Neuronal stem cell (in vitro differentiated cells): ENCODE results near the gene RBM6.

Experiments used
- DNase-seq: peaks from one replicate; pipeline ENCODE4 v3.0.0-alpha.2; 2013; ENCODE audit warnings: low spot score
- H2AFZ ChIP-seq: one replicate; pipeline ENCODE4 v1.6.1; 2013; ENCODE audit warnings: mild to moderate bottlenecking, low read length, inconsistent platforms
- H2AK5ac ChIP-seq: 2 replicates; pipeline ENCODE4 v1.6.1; 2013; ENCODE audit warnings: low read depth, mild to moderate bottlenecking, inconsistent platforms, low read length, moderate library complexity, mixed read lengths
- H2BK120ac ChIP-seq: 2 replicates; pipeline ENCODE4 v1.6.1; 2013; ENCODE audit warnings: low read depth, mild to moderate bottlenecking, inconsistent platforms, low read length, moderate library complexity, mixed read lengths
- H2BK12ac ChIP-seq: one replicate; pipeline ENCODE4 v1.6.1; 2013; ENCODE audit warnings: low read length, inconsistent platforms
- H2BK15ac ChIP-seq: 2 replicates; pipeline ENCODE4 v1.6.1; 2013; ENCODE audit warnings: mild to moderate bottlenecking, low read length, inconsistent platforms, mixed read lengths
- H2BK5ac ChIP-seq: one replicate; pipeline ENCODE4 v1.6.1; 2013; ENCODE audit warnings: inconsistent platforms, mild to moderate bottlenecking, low read length, moderate library complexity
- H3K14ac ChIP-seq: one replicate; pipeline ENCODE4 v1.6.1; 2013; ENCODE audit warnings: low read length, inconsistent platforms
- H3K18ac ChIP-seq: 2 replicates; pipeline ENCODE4 v1.6.1; 2013; ENCODE audit warnings: low read length, inconsistent platforms
- H3K23ac ChIP-seq: 2 replicates; pipeline ENCODE4 v1.6.1; 2013; ENCODE audit warnings: low read depth, mild to moderate bottlenecking, mixed read lengths, low read length, inconsistent platforms; ENCODE audit not compliant: poor library complexity
- H3K27ac ChIP-seq: replicated peaks from 3 replicates; pipeline ENCODE4 v1.5.1; 2013; ENCODE audit warnings: low read length, inconsistent platforms
- H3K27me3 ChIP-seq, 3 experiments: 2 replicates each; pipeline ENCODE4 v1.6.1; 2013; ENCODE audit warnings: low read length in 3 of 3, mild to moderate bottlenecking in 2 of 3, inconsistent platforms in 1 of 3, low read depth in 1 of 3, mixed read lengths in 1 of 3, moderate library complexity in 1 of 3; ENCODE audit not compliant: control insufficient read depth in 3 of 3, insufficient read depth in 3 of 3
- H3K36me3 ChIP-seq, 2 donors: replicated peaks in 1 of 2; 2 replicates each; pipeline ENCODE4 v1.6.1; 2013; ENCODE audit warnings: low read length in 2 of 2; ENCODE audit not compliant: control insufficient read depth in 2 of 2, insufficient read depth in 2 of 2
- H3K4ac ChIP-seq: 2 replicates; pipeline ENCODE4 v1.6.1; 2013; ENCODE audit warnings: inconsistent platforms, mild to moderate bottlenecking, low read length, moderate library complexity
- H3K4me1 ChIP-seq, 2 donors: 1 replicate in 1 of 2; 2 replicates in 1 of 2; pipeline ENCODE4 v1.6.1; 2013; ENCODE audit warnings: low read length in 2 of 2, low read depth in 1 of 2; ENCODE audit not compliant: control insufficient read depth in 2 of 2, insufficient read depth in 1 of 2
- H3K4me2 ChIP-seq: one replicate; pipeline ENCODE4 v1.6.1; 2013; ENCODE audit warnings: mild to moderate bottlenecking, low read length, inconsistent platforms; ENCODE audit not compliant: insufficient read depth, poor library complexity, severe bottlenecking
- H3K4me3 ChIP-seq, 2 donors: 2 replicates each; pipeline ENCODE4 v1.5.1; 2013; ENCODE audit warnings: low read length in 2 of 2, mild to moderate bottlenecking in 2 of 2, inconsistent platforms in 1 of 2, moderate library complexity in 1 of 2
- H3K79me1 ChIP-seq: one replicate; pipeline ENCODE4 v1.6.1; 2013; ENCODE audit warnings: low read depth, mild to moderate bottlenecking, inconsistent platforms, low read length, moderate library complexity
- H3K9ac ChIP-seq: one replicate; pipeline ENCODE4 v1.6.1; 2013; ENCODE audit warnings: mild to moderate bottlenecking, low read depth, low read length, inconsistent platforms; ENCODE audit not compliant: poor library complexity
- H3K9me3 ChIP-seq, 2 donors: replicated peaks in 1 of 2; 2 replicates each; pipeline versions ENCODE3 to v1.6.1; 2013; ENCODE audit warnings: low read length in 2 of 2, mild to moderate bottlenecking in 2 of 2, inconsistent platforms in 1 of 2, low read depth in 1 of 2, mixed read lengths in 1 of 2, moderate library complexity in 1 of 2; ENCODE audit not compliant: control insufficient read depth in 2 of 2, insufficient read depth in 1 of 2
- H4K8ac ChIP-seq: one replicate; pipeline ENCODE4 v1.6.1; 2013; ENCODE audit warnings: low read depth, mild to moderate bottlenecking, inconsistent platforms, low read length, moderate library complexity
- H4K91ac ChIP-seq: one replicate; pipeline ENCODE4 v1.6.1; 2013; ENCODE audit warnings: low read length, low read depth, mild to moderate bottlenecking, inconsistent platforms; ENCODE audit not compliant: poor library complexity
- WGBS, 2 donors: extraction: QIAGEN DNeasy Blood & Tissue Kit; methylation state at CpG; one replicate each; pipeline ENCODE4 v1.1.7; 2013; ENCODE audit warnings: missing lambda C conversion rate in 2 of 2, mixed read lengths in 1 of 2; ENCODE audit not compliant: insufficient read length in 2 of 2, insufficient replicate concordance in 1 of 2; ENCODE audit errors: extremely low coverage in 2 of 2; 5-methylcytosine and 5-hydroxymethylcytosine counted together

The RBM6 gene

GRCh38 chr3:49997862-49998261 is 57.9 kb downstream of the RBM6 start:
- H3K4ac ChIP-seq: no peak overlapping the region
- H4K91ac ChIP-seq: no peak overlapping the region
- H3K4me1 ChIP-seq: no peaks in the 10 kb centered on the region
- no peak overlapping the region for H3K27ac ChIP-seq
- H2AFZ ChIP-seq: no peak overlapping the region
- H2BK120ac ChIP-seq: no peak overlapping the region
- H3K4me3 ChIP-seq: no peak overlapping the region
- no CpG with 5 or more reads among the region's 1 CpG for WGBS, 2 donors
- H3K18ac ChIP-seq: no peak overlapping the region
- H3K9ac ChIP-seq: no peak overlapping the region
- H2BK15ac ChIP-seq: no peak overlapping the region
- H3K9me3 ChIP-seq: no peaks in the 10 kb centered on the region
- no peaks in the 10 kb centered on the region for H3K27me3 ChIP-seq
- H4K8ac ChIP-seq: no peak overlapping the region
- no peak overlapping the region for H3K23ac ChIP-seq
- H3K4me2 ChIP-seq: no peak overlapping the region
- no peak overlapping the region for H2AK5ac ChIP-seq
- no peak overlapping the region for H2BK12ac ChIP-seq
- no peak for DNase-seq
- H3K14ac ChIP-seq: no peak overlapping the region
- H3K79me1 ChIP-seq: no peaks in the 10 kb centered on the region
- no peak overlapping the region for H2BK5ac ChIP-seq
- peaks cover 3 to 75% of the 10 kb centered on the region in 2 donors for H3K36me3 ChIP-seq

GRCh38 chr3:49998326-49998725 is 58.4 kb downstream of the RBM6 start:
- no peak overlapping the region for H2BK5ac ChIP-seq
- no peak for DNase-seq
- H3K27ac ChIP-seq: no peak overlapping the region
- H3K4me2 ChIP-seq: no peak overlapping the region
- H3K23ac ChIP-seq: no peak overlapping the region
- no peak overlapping the region for H2BK120ac ChIP-seq
- peaks cover 1 to 3% of the 10 kb centered on the region in 2 donors for H3K4me1 ChIP-seq
- no peak overlapping the region for H3K18ac ChIP-seq
- H2BK15ac ChIP-seq: no peak overlapping the region
- H3K27me3 ChIP-seq: no peaks in the 10 kb centered on the region
- no peak overlapping the region for H3K14ac ChIP-seq
- H3K9ac ChIP-seq: no peak overlapping the region
- no peak overlapping the region for H3K4me3 ChIP-seq
- H3K79me1 ChIP-seq: no peaks in the 10 kb centered on the region
- H3K9me3 ChIP-seq: no peaks in the 10 kb centered on the region
- no peak overlapping the region for H4K8ac ChIP-seq
- no CpG with 5 or more reads among the region's 2 CpGs for WGBS, 2 donors
- peaks cover 3 to 74% of the 10 kb centered on the region in 2 donors for H3K36me3 ChIP-seq
- no peak overlapping the region for H2AFZ ChIP-seq
- no peak overlapping the region for H2BK12ac ChIP-seq
- no peak overlapping the region for H3K4ac ChIP-seq
- H4K91ac ChIP-seq: no peak overlapping the region
- H2AK5ac ChIP-seq: no peak overlapping the region

GRCh38 chr3:50001511-50001910 is 61.6 kb downstream of the RBM6 start:
- Histone ChIP-seq H3K4me3 (no peak overlapping the region), H3K79me1 (peaks cover 2% of the 10 kb centered on the region), H2BK12ac (no peak overlapping the region), H3K9me3 (no peaks in the 10 kb centered on the region), H3K27me3 (no peaks in the 10 kb centered on the region), H3K18ac (no peak overlapping the region), H2BK5ac (no peak overlapping the region), H2BK120ac (no peak overlapping the region), H3K4ac (no peak overlapping the region), H3K9ac (no peak overlapping the region), H3K23ac (no peak overlapping the region), H4K91ac (no peak overlapping the region), H2BK15ac (no peak overlapping the region), H3K14ac (no peak overlapping the region), H3K4me1 (peaks cover 7 to 8% of the 10 kb centered on the region in 2 donors), H3K36me3 (peaks cover 4 to 72% of the 10 kb centered on the region in 2 donors), H2AFZ (no peak overlapping the region), H4K8ac (no peak overlapping the region), H3K27ac (no peak overlapping the region), H3K4me2 (no peak overlapping the region), H2AK5ac (no peak overlapping the region)
- DNase-seq: no peak
- no CpG with 5 or more reads among the region's 3 CpGs for WGBS, 2 donors

GRCh38 chr3:50003216-50003615 is 63.3 kb downstream of the RBM6 start:
- DNase-seq: no peak
- Histone ChIP-seq H3K4ac (no peak overlapping the region), H3K4me3 (no peak overlapping the region)

More at GRCh38 chr3:50003216-50003615, 63.3 kb downstream of the RBM6 start:
- no peaks in the 10 kb centered on the region for H3K27me3 ChIP-seq
- no peak overlapping the region for H2BK12ac ChIP-seq
- H2AK5ac ChIP-seq: no peak overlapping the region
- no peak overlapping the region for H2BK5ac ChIP-seq
- no peak overlapping the region for H2BK15ac ChIP-seq
- H3K4me2 ChIP-seq: no peak overlapping the region
- peaks cover 2% of the 10 kb centered on the region for H3K79me1 ChIP-seq
- H3K18ac ChIP-seq: no peak overlapping the region
- H3K14ac ChIP-seq: no peak overlapping the region
- no peaks in the 10 kb centered on the region for H3K9me3 ChIP-seq
- H2BK120ac ChIP-seq: no peak overlapping the region
- no peak overlapping the region for H3K9ac ChIP-seq
- no peak overlapping the region for H4K8ac ChIP-seq
- H3K23ac ChIP-seq: no peak overlapping the region
- no peak overlapping the region for H2AFZ ChIP-seq
- H3K4me1 ChIP-seq: peaks cover 7 to 8% of the 10 kb centered on the region in 2 donors
- H4K91ac ChIP-seq: no peak overlapping the region
- WGBS, 2 donors: no CpG with 5 or more reads among the region's 3 CpGs
- peaks cover 4 to 61% of the 10 kb centered on the region in 2 donors for H3K36me3 ChIP-seq
- no peak overlapping the region for H3K27ac ChIP-seq
